Measurements from ENCODE around the gene CD99L2. TPM values are rescaled to one million over a fixed set of nuclear protein-coding genes. Genes with fewer than 3 reads are reported as not detected.

CD99L2 gene
- total RNA-seq, 1 donor from 2014 or later, result 33.2 TPM

DNA sequence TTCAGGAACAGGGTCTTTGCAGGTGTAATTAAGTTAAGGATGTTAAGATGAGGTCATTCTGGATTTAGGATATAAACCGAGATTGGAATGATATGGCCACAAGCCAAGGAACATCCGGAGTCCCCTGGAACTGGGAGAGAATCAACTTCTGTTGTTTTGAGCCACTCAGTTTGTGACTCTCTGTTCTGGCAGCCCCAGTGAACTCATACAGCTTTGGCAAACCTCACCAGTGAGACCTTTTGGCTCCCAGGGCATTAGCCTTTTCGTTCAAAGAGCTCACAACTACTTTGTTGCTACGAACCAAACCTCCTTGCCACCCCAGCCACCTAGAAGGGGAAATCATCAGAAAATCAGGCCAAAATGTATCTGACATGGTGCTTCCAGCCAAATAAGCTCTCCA is 124.8 kb downstream of the CD99L2 start:
- no peak for ATAC-seq
- TF ChIP-seq, protein P1, sequence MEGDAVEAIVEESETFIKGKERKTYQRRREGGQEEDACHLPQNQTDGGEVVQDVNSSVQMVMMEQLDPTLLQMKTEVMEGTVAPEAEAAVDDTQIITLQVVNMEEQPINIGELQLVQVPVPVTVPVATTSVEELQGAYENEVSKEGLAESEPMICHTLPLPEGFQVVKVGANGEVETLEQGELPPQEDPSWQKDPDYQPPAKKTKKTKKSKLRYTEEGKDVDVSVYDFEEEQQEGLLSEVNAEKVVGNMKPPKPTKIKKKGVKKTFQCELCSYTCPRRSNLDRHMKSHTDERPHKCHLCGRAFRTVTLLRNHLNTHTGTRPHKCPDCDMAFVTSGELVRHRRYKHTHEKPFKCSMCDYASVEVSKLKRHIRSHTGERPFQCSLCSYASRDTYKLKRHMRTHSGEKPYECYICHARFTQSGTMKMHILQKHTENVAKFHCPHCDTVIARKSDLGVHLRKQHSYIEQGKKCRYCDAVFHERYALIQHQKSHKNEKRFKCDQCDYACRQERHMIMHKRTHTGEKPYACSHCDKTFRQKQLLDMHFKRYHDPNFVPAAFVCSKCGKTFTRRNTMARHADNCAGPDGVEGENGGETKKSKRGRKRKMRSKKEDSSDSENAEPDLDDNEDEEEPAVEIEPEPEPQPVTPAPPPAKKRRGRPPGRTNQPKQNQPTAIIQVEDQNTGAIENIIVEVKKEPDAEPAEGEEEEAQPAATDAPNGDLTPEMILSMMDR (IDR thresholded peaks at IDR 0.05), result no peak
- DNase-seq, result no peak
- Histone ChIP-seq H3K27ac (no peak overlapping the region), H3K4me1 (no peaks in the 10 kb centered on the region), H3K4me3 (no peak overlapping the region), H3K36me3 (peaks cover 4% of the 10 kb centered on the region), H3K27me3 (ENCODE audit: low read depth) (no peaks in the 10 kb centered on the region), H3K9me3 (no peaks in the 10 kb centered on the region)
- intact Hi-C loops (cut with DNase I), result loop anchor here (5.0 kb wide), 1 partner anchor 309 kb away; no protein-coding TSS in a partner anchor

- DNase-seq (no peak), ATAC-seq (no peak)
- peaks cover 9% of the 10 kb centered on the region for H3K36me3 ChIP-seq
- no peak overlapping the region for H3K4me3 ChIP-seq
- no peaks in the 10 kb centered on the region for H3K9me3 ChIP-seq
- intact Hi-C loops (cut with DNase I), result loop anchor here (5.0 kb wide), 1 partner anchor 309 kb away; no protein-coding TSS in a partner anchor
- no peaks in the 10 kb centered on the region for H3K27me3 ChIP-seq (ENCODE audit: low read depth)
- no peaks in the 10 kb centered on the region for H3K4me1 ChIP-seq
- TF ChIP-seq, protein P1 (IDR thresholded peaks at IDR 0.05), result no peak
- no peak overlapping the region for H3K27ac ChIP-seq
Observed at GRCh38 chrX:150773117-150773516, 125.4 kb downstream of the CD99L2 start.

GRCh38 chrX:150772150-150772970 is 126.1 kb downstream of the CD99L2 start:
- Histone ChIP-seq H3K27ac (no peak overlapping the region), H3K4me3 (no peak overlapping the region), H3K27me3 (ENCODE audit: low read depth) (no peaks in the 10 kb centered on the region), H3K9me3 (no peaks in the 10 kb centered on the region), H3K4me1 (no peaks in the 10 kb centered on the region), H3K36me3 (peaks cover 9% of the 10 kb centered on the region)
- ATAC-seq (peak; percentile 84 to 91), DNase-seq (peak; percentile 81)
- TF ChIP-seq, protein P1 (IDR thresholded peaks at IDR 0.05), result peak; percentile 79
- intact Hi-C loops (cut with DNase I), result loop anchor here (5.0 kb wide), 1 partner anchor 310 kb away; no protein-coding TSS in a partner anchor

- Histone ChIP-seq H3K4me3 (no peak overlapping the region), H3K36me3 (peaks cover 9% of the 10 kb centered on the region), H3K4me1 (no peaks in the 10 kb centered on the region), H3K9me3 (no peaks in the 10 kb centered on the region), H3K27ac (no peak overlapping the region), H3K27me3 (ENCODE audit: low read depth) (no peaks in the 10 kb centered on the region)
- no peak for DNase-seq
- TF ChIP-seq, protein P1 (IDR thresholded peaks at IDR 0.05), result no peak
- intact Hi-C loops (cut with DNase I), result loop anchor here (5.0 kb wide), 1 partner anchor 311 kb away; no protein-coding TSS in a partner anchor
- no peak for ATAC-seq
Observed at GRCh38 chrX:150771116-150771515, 127.4 kb downstream of the CD99L2 start.

DNA sequence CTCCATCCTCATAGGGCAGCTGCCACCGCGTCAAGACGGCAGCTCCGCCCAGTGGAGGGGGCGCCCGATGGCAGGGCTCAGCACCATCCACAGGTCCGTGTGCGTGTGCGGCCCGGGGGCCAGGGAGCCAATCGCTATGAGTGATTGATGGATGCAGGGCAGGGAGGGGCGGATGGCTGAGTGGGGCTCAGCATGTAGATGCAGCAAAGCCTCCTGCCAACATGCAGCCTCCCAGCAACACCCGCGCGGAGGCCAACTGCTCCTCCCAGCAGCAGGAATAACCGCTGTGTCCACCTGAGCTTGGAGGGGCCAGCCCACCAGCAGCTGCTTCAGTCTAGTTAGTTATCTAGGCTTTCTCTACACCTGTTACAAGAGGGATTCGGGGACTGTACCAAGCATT is 127.8 kb downstream of the CD99L2 start:
- Histone ChIP-seq H3K9me3 (no peaks in the 10 kb centered on the region), H3K27ac (no peak overlapping the region), H3K27me3 (ENCODE audit: low read depth) (no peaks in the 10 kb centered on the region), H3K36me3 (peaks cover 9% of the 10 kb centered on the region), H3K4me1 (no peaks in the 10 kb centered on the region), H3K4me3 (no peak overlapping the region)
- ATAC-seq (no peak), DNase-seq (no peak)
- intact Hi-C loops (cut with DNase I), result loop anchor here (5.0 kb wide), 1 partner anchor 312 kb away; no protein-coding TSS in a partner anchor
- TF ChIP-seq, protein P1 (IDR thresholded peaks at IDR 0.05), result no peak

Measured in lower lobe of right lung (tissue), 2 donors.